Colonic mucosa (tissue), 4 donors: Measurements from ENCODE around the gene GPATCH4. TPM values are rescaled to one million over a fixed set of nuclear protein-coding genes. Genes with fewer than 3 reads are reported as not detected.
A peak's percentile ranks its signal among the peaks of the same experiment; 100 is the strongest.

ENCODE experiments used
- DNase-seq: peaks from one replicate; pipeline ENCODE4 v3.0.0-alpha.2; 2020
- H3K27ac ChIP-seq: fragments of 200-600 bp; one replicate; pipeline ENCODE4 v1.8.0; 2021
- H3K27me3 ChIP-seq: fragments of 200-600 bp; one replicate; pipeline ENCODE4 v1.8.0; 2021
- H3K36me3 ChIP-seq: fragments of 200-600 bp; one replicate; pipeline ENCODE4 v1.8.0; 2021
- H3K4me1 ChIP-seq: fragments of 200-600 bp; one replicate; pipeline ENCODE4 v1.8.0; 2021; ENCODE audit warnings: mild to moderate bottlenecking
- H3K4me3 ChIP-seq: fragments of 200-600 bp; one replicate; pipeline ENCODE4 v1.8.0; 2021
- H3K9ac ChIP-seq, 2 donors: one replicate each; pipeline ENCODE4 v1.7.0; 2013; ENCODE audit warnings: control low read depth in 2 of 2, low read depth in 2 of 2, low read length in 2 of 2
- H3K9me3 ChIP-seq: fragments of 200-600 bp; one replicate; pipeline ENCODE4 v1.8.0; 2021
- CTCF ChIP-seq: fragments of 200-600 bp; IDR thresholded peaks from one replicate; pipeline ENCODE4 v1.8.0; 2022; ENCODE audit warnings: antibody characterized with exemption, mild to moderate bottlenecking
- intact Hi-C: fragments of 100-400 bp; cut with DNase I; formaldehyde crosslinking; loops from one replicate; pipeline ENCODE4 v1.14.1; 2022
- total RNA-seq, 2 donors: library from RNA; stranded (reverse); fragmentation: NEBNext Ultra II Directional in 1 of 2; extraction: Animal tissue kit (Norgen Biotek cat#: 25700) in 1 of 2; gene quantifications; one replicate each; pipeline ENCODE4 v1.2.1, GENCODE V29; 2021
- donor health status: healthy.
- donor health status: DM: no; HTN: no; CAD: no.
- donor health status: DM: no; HTN: no; CAD: no.

Gene GPATCH4
- total RNA-seq, 2 donors from 2014 or later: 12.3 to 31.3 TPM

- Histone ChIP-seq H3K27me3 (no peaks in the 10 kb centered on the region), H3K9me3 (no peaks in the 10 kb centered on the region), H3K36me3 (no peaks in the 10 kb centered on the region), H3K4me1 (no peaks in the 10 kb centered on the region), H3K9ac (no peak overlapping the region), H3K27ac (no peak overlapping the region), H3K4me3 (no peak overlapping the region)
- no peak for TF ChIP-seq CTCF
- intact Hi-C loops: no loop called here
- no peak for DNase-seq
Observed at GRCh38 chr1:156586892-156587477, 14.3 kb downstream of the GPATCH4 start.

- TF ChIP-seq CTCF: no peak
- H3K36me3 ChIP-seq: no peaks in the 10 kb centered on the region
- H3K4me1 ChIP-seq: no peaks in the 10 kb centered on the region
- DNase-seq: no peak
- no peak overlapping the region for H3K9ac ChIP-seq
- H3K27ac ChIP-seq: no peak overlapping the region
- no peaks in the 10 kb centered on the region for H3K9me3 ChIP-seq
- H3K27me3 ChIP-seq: no peaks in the 10 kb centered on the region
- intact Hi-C loops: no loop called here
- H3K4me3 ChIP-seq: no peak overlapping the region
Observed at GRCh38 chr1:156586323-156586722, 15.0 kb downstream of the GPATCH4 start.

- H3K27me3 ChIP-seq: no peaks in the 10 kb centered on the region
- H3K9ac ChIP-seq: no peak overlapping the region
- TF ChIP-seq CTCF: no peak
- H3K36me3 ChIP-seq: no peaks in the 10 kb centered on the region
- H3K9me3 ChIP-seq: no peaks in the 10 kb centered on the region
- no peak overlapping the region for H3K27ac ChIP-seq
- DNase-seq: no peak
- intact Hi-C loops: loop anchor here (5.0 kb wide), 1 partner anchor 133 kb away; no protein-coding TSS in a partner anchor
- no peaks in the 10 kb centered on the region for H3K4me1 ChIP-seq
- H3K4me3 ChIP-seq: no peak overlapping the region
Observed at GRCh38 chr1:156584813-156585212, 16.5 kb downstream of the GPATCH4 start.

GRCh38 chr1:156583821-156584622, 17.3 kb downstream of the GPATCH4 start:
- peak; percentile 97 for TF ChIP-seq CTCF
- no peaks in the 10 kb centered on the region for H3K9me3 ChIP-seq
- H3K4me1 ChIP-seq: no peaks in the 10 kb centered on the region
- no peak overlapping the region for H3K9ac ChIP-seq
- intact Hi-C loops: loop anchor here (5.0 kb wide), 1 partner anchor 132 kb away; no protein-coding TSS in a partner anchor
- no peak overlapping the region for H3K27ac ChIP-seq
- H3K36me3 ChIP-seq: no peaks in the 10 kb centered on the region
- no peak overlapping the region for H3K4me3 ChIP-seq
- H3K27me3 ChIP-seq: no peaks in the 10 kb centered on the region
- DNase-seq: peak; percentile 84

- no peaks in the 10 kb centered on the region for H3K27me3 ChIP-seq
- no peak for TF ChIP-seq CTCF
- H3K9ac ChIP-seq: no peak overlapping the region
- H3K36me3 ChIP-seq: no peaks in the 10 kb centered on the region
- intact Hi-C loops: loop anchor here (5.0 kb wide), 1 partner anchor 130 kb away; no protein-coding TSS in a partner anchor
- no peak overlapping the region for H3K27ac ChIP-seq
- H3K4me3 ChIP-seq: no peak overlapping the region
- no peaks in the 10 kb centered on the region for H3K9me3 ChIP-seq
- H3K4me1 ChIP-seq: no peaks in the 10 kb centered on the region
- DNase-seq: no peak
Observed at GRCh38 chr1:156582388-156583017, 18.8 kb downstream of the GPATCH4 start.
